Middle frontal gyrus (tissue), 1 donor: ENCODE measurements around the gene CFD.
"Not testable (repeated sequence)": the region's sequence is repeated elsewhere in the genome, so short reads cannot be mapped to it uniquely, and the experiment has no call there.

ENCODE experiments used
- DNase-seq: peaks from one replicate; pipeline ENCODE4 v3.0.0-alpha.2; 2015; ENCODE audit warnings: low spot score; ENCODE audit errors: extremely low spot score

CFD gene

GRCh38 chr19:825897-826644, 33.4 kb upstream of the CFD start:
- no peak for DNase-seq

DNA sequence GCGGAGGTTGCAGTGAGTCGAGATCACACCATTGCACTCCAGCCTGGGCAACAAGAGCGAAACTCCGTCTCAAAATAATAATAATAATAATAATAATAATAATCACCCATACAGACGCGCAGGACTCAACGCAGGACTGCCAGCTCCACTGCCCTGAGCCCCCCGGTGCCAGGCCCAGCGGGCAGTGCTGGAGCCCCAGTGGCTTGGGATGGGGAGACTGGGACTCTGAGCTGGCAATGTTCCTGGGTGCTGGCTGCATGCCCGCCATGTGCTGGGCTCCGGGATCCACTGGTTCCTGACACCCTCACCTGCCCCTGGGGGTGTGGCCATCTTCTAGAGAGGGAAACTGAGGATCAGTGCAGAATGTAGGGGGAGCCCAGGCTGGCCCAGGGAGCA, 32.2 kb upstream of the CFD start:
- DNase-seq, result no peak

DNA sequence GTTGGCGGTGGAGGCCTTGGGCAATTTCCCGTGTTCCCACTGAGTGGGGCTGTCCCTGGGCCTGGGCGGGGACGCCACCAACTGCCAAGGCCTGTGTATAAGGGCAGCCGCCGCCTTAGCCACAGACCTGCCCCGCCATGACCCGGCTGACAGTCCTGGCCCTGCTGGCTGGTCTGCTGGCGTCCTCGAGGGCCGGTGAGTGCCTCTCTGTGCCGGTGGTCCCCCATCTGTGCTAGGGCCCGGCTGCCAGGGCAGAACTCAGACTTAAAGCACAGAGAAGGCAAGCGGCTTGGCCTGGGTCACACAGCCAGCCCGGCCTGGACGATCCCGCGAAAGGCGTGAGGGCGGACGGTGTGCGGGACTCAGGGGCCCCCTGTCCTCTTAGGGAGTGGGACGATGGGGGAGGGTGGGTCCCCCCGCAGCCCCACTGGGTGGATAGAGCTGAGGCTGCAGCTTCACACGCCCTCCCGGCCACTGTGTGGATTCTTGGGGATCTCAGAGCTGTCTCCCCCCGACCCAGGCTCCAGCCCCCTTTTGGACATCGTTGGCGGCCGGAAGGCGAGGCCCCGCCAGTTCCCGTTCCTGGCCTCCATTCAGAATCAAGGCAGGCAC, 31.6 kb upstream of the CFD start, which contains the start of gene AZU1:
Gene AZU1, plus strand, starts transcription at position 128 of the 612 bp plus-strand sequence. Its CDS starts 10 bp downstream, at position 138.
- no peak for DNase-seq

- no peak for DNase-seq
Observed at GRCh38 chr19:829129-829758, 30.2 kb upstream of the CFD start.

- no peak for DNase-seq
Observed at GRCh38 chr19:831407-832369, 27.8 kb upstream of the CFD start.

GRCh38 chr19:834216-834615, 25.2 kb upstream of the CFD start:
- no peak for DNase-seq

DNA sequence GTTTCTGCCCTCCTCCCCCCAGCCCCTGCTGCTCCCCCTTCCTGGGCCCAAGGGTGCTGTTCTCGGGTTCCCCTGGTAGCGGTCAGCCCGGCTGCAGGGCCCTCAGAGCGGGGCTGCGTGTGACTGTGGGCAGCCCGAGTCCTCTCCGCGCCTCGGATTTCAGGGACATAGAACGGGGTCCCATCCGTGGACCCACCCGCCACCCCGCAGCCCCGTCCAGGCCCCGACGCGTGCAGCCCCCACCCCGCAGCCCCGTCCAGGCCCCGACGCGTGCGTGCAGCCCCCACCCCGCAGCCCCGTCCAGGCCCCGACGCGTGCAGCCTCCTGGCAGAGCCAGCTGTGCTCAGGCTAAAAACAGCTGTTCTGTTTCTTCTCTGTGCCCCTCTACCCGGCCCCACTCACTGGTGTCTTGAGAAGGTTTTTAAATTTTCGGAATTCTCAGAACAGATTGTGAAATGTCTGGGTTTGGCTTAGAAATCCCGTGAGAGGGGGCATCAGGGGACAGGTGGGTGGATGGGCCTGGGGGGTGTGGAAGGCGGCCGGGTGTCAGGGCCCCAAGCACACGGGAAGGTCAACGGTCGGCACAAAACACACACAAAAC, 24.2 kb upstream of the CFD start:
- no peak for DNase-seq

- no peak for DNase-seq
Observed at GRCh38 chr19:840519-841206, 18.8 kb upstream of the CFD start, which contains the start of gene PRTN3. PRTN3 (plus strand) TSS chr19:840999; CDS start chr19:841009, 10 bp downstream.

- DNase-seq, result not testable (repeated sequence)
Observed at GRCh38 chr19:842802-843179, 16.7 kb upstream of the CFD start.

GRCh38 chr19:843180-843835, 16.2 kb upstream of the CFD start:
- DNase-seq, result no peak

DNA sequence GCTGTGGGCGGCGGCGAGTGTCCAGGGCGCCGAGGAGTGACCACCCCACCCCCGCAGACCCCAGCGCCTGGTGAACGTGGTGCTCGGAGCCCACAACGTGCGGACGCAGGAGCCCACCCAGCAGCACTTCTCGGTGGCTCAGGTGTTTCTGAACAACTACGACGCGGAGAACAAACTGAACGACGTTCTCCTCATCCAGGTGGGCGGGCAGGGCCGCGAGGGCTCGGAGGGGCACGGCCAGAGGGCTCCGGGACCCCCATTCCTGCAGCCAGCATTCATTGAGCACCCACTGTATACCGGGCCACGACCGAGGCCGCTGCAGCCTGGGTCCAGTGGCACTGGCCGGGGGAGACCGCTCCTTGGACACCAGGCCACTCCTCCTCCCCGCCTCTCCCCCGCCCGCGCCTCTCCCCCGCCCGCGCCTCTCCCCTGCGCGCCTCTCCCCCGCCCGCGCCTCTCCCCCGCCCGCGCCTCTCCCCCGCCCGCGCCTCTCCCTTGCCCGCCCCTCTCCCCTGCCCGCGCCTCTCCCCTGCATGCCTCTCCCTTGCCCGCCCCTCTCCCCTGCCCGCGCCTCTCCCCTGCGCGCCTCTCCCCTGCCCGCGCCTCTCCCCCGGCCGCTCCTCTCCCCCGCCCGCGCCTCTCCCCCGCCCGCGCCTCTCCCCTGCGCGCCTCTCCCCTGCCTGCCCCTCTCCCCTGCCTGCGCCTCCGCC, 15.5 kb upstream of the CFD start:
- DNase-seq, result no peak

DNA sequence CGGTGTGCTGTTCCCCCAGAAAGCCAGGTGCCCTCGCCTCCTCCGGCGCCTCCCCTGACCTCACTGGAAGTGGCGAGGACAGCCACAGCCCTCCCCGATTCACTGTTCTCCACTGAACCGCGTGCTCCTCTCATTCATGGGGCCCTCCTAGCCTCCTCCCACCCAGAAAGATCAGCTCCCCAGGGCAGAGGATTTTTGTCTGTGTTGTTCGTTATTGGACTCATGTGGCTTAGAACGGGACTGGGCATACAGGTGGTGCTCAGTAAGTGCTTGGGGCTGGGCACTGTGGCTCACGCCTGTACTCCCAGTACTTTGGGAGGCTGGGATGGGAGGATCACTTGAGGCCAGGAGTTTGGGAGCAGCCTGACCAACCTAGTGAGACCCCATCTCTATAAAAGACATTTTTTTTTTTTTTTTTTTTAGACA, 14.9 kb upstream of the CFD start:
- no peak for DNase-seq

DNA sequence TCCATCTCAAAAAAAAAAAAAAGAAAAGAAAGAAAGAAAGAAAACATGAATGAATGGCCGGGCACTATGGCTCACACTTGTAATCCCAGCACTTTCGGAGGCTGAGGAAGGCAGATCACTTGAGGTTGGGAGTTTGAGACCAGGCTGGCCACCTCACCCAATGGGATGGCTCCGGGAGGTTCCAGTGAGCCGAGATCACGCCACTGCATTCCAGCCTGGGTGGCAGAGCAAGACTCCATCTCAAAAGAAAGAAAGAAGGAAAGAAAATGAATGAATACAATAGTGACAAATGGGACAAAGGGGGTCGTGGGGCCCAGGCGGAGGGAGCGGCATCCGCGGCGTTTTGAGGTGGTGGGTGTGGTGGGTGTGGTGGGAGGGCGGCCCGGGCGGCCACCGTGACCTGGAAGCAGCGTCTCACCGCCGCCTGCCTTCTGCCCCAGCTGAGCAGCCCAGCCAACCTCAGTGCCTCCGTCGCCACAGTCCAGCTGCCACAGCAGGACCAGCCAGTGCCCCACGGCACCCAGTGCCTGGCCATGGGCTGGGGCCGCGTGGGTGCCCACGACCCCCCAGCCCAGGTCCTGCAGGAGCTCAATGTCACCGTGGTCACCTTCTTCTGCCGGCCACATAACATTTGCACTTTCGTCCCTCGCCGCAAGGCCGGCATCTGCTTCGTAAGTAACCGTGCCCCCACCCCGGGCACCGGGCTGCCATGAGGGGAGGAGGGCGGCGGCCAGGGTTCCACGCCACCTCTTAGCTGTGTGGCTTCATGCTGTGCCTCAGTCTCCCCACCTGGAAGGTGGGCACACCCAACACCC, 13.6 kb upstream of the CFD start:
- no peak for DNase-seq

- no peak for DNase-seq
Observed at GRCh38 chr19:848386-848921, 11.0 kb upstream of the CFD start.

DNA sequence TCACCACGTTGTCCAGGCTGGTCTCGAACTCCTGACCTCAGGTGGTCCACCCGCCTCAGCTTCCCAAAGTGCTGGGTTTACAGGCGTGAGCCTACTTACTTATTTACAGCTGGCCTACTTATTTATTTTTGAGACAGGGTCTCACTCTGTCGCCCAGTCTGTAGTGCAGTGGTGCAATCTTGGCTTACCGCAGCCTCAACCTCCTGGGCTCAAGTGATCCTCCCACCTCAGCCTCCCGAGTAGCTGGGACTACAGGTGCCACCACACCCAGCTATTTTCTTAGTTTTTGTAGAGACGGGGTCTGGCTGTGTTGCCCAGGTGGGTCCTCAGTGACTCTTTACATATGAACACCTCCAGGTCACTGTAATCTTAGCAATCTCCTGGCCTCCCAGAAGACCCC, 10.3 kb upstream of the CFD start:
- not testable (repeated sequence) for DNase-seq

- DNase-seq, result no peak
Observed at GRCh38 chr19:850221-850978, 9.1 kb upstream of the CFD start.

DNA sequence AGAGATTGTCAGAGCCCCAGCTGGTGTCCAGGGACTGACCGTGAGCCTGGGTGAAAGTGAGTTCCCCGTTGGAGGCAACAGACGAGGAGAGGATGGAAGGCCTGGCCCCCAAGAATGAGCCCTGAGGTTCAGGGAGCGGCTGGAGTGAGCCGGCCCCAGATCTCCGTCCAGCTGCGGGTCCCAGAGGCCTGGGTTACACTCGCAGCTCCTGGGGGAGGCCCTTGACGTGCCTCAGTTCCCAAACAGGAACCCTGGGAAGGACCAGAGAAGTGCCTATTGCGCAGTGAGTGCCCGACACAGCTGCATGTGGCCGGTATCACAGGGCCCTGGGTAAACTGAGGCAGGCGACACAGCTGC, 8.5 kb upstream of the CFD start:
- DNase-seq, result no peak
